Measurements from ENCODE around the gene NR1D2. TPM values are rescaled to one million over a fixed set of nuclear protein-coding genes. Genes with fewer than 3 reads are reported as not detected.

Gene NR1D2
- total and polyA plus RNA-seq, 8 donors: 4.9 to 26.2 (median 13.5) TPM

- no peaks in the 10 kb centered on the region for H3K27me3 ChIP-seq
- H3K4me3 ChIP-seq: no peak overlapping the region
- no peaks in the 10 kb centered on the region for H3K9me3 ChIP-seq
- H3K36me3 ChIP-seq: peaks cover 0 to 10% (median 0%) of the 10 kb centered on the region in 3 donors
- ATAC-seq (no peak), FAIRE-seq (no peak), DNase-seq (no peak)
- H3K27ac ChIP-seq: no peak overlapping the region
- intact Hi-C loops (cut with DNase I): no loop called here
- TF ChIP-seq CTCF (IDR thresholded peaks at IDR 0.05): no peak
- peaks cover 0 to 18% (median 0%) of the 10 kb centered on the region in 3 donors for H3K4me1 ChIP-seq
- 65 to 66% methylated on average over 1 of the region's 1 CpG for WGBS, 2 donors
Observed at GRCh38 chr3:23913182-23913581, 31.9 kb upstream of the NR1D2 start.

GRCh38 chr3:23913873-23914743, 31.0 kb upstream of the NR1D2 start:
- ATAC-seq (no peak), FAIRE-seq (no peak)
- intact Hi-C loops (cut with DNase I): no loop called here

GRCh38 chr3:23915537-23916108, 29.5 kb upstream of the NR1D2 start:
- no peak for ATAC-seq
- FAIRE-seq: no peak
- H3K4me1 ChIP-seq: peaks cover 0 to 27% (median 6%) of the 10 kb centered on the region in 3 donors
- H3K27me3 ChIP-seq: no peaks in the 10 kb centered on the region
- intact Hi-C loops (cut with DNase I): no loop called here
- peak overlapping the region in 2 of 4 donors; percentile 66 to 74 for H3K4me3 ChIP-seq
- peaks cover 0 to 18% (median 5%) of the 10 kb centered on the region in 3 donors for H3K36me3 ChIP-seq
- H3K9me3 ChIP-seq: no peaks in the 10 kb centered on the region
- DNase-seq: no peak
- WGBS, 2 donors: 46 to 55% methylated on average over 7 of the region's 7 CpGs
- H3K27ac ChIP-seq: no peak overlapping the region
- TF ChIP-seq CTCF (IDR thresholded peaks at IDR 0.05): no peak

More at GRCh38 chr3:23913873-23914743, 31.0 kb upstream of the NR1D2 start:
- H3K4me1 ChIP-seq: peaks cover 0 to 27% (median 6%) of the 10 kb centered on the region in 3 donors
- no peaks in the 10 kb centered on the region for H3K27me3 ChIP-seq
- no peak for TF ChIP-seq CTCF (IDR thresholded peaks at IDR 0.05)
- no peak overlapping the region for H3K27ac ChIP-seq
- no peak overlapping the region for H3K4me3 ChIP-seq
- no peaks in the 10 kb centered on the region for H3K9me3 ChIP-seq
- 40% methylated on average over 3 of the region's 3 CpGs for WGBS, 2 donors
- DNase-seq: no peak
- H3K36me3 ChIP-seq: peaks cover 0 to 10% (median 0%) of the 10 kb centered on the region in 3 donors

- peak overlapping the region; percentile 76 to 91 (median 89) for H3K27ac ChIP-seq
- no peak for DNase-seq
Observed at GRCh38 chr3:23916152-23916885, 28.8 kb upstream of the NR1D2 start.

More at GRCh38 chr3:23916152-23916885, 28.8 kb upstream of the NR1D2 start:
- TF ChIP-seq CTCF (IDR thresholded peaks at IDR 0.05): no peak
- Histone ChIP-seq H3K4me1 (peaks cover 0 to 27% (median 6%) of the 10 kb centered on the region in 3 donors), H3K4me3 (peak overlapping the region; percentile 66 to 90 (median 76)), H3K27me3 (no peaks in the 10 kb centered on the region), H3K9me3 (no peaks in the 10 kb centered on the region), H3K36me3 (peaks cover 0 to 19% (median 5%) of the 10 kb centered on the region in 3 donors)
- ATAC-seq: peak; percentile 49 to 67 (median 59)
- WGBS, 2 donors: 1 to 2% methylated on average over 41 to 48 of the region's 48 CpGs
- FAIRE-seq: no peak
- intact Hi-C loops (cut with DNase I): no loop called here
